Measurements from ENCODE around the gene SLC25A47.

GRCh38 chr14:100313464-100314230 is 9.5 kb upstream of the SLC25A47 start:
- TF ChIP-seq TEAD4 (CRISPR knock-in tag; IDR thresholded peaks at IDR 0.05) (no peak), CTCF (IDR thresholded peaks at IDR 0.05) (no peak), NR3C1 (CRISPR knock-in tag; conservative IDR thresholded peaks at IDR 0.05; ENCODE audit: low read depth) (no peak), SP1 (CRISPR knock-in tag; conservative IDR thresholded peaks at IDR 0.05) (no peak), CREB1 (CRISPR knock-in tag; IDR thresholded peaks at IDR 0.05) (no peak)
- TF ChIP-seq, protein P1, sequence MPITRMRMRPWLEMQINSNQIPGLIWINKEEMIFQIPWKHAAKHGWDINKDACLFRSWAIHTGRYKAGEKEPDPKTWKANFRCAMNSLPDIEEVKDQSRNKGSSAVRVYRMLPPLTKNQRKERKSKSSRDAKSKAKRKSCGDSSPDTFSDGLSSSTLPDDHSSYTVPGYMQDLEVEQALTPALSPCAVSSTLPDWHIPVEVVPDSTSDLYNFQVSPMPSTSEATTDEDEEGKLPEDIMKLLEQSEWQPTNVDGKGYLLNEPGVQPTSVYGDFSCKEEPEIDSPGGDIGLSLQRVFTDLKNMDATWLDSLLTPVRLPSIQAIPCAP (CRISPR knock-in tag; IDR thresholded peaks at IDR 0.05) = no peak
- TF ChIP-seq, protein P2, sequence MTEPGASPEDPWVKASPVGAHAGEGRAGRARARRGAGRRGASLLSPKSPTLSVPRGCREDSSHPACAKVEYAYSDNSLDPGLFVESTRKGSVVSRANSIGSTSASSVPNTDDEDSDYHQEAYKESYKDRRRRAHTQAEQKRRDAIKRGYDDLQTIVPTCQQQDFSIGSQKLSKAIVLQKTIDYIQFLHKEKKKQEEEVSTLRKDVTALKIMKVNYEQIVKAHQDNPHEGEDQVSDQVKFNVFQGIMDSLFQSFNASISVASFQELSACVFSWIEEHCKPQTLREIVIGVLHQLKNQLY (CRISPR knock-in tag; IDR thresholded peaks at IDR 0.05) = no peak
- TF ChIP-seq, protein P3, sequence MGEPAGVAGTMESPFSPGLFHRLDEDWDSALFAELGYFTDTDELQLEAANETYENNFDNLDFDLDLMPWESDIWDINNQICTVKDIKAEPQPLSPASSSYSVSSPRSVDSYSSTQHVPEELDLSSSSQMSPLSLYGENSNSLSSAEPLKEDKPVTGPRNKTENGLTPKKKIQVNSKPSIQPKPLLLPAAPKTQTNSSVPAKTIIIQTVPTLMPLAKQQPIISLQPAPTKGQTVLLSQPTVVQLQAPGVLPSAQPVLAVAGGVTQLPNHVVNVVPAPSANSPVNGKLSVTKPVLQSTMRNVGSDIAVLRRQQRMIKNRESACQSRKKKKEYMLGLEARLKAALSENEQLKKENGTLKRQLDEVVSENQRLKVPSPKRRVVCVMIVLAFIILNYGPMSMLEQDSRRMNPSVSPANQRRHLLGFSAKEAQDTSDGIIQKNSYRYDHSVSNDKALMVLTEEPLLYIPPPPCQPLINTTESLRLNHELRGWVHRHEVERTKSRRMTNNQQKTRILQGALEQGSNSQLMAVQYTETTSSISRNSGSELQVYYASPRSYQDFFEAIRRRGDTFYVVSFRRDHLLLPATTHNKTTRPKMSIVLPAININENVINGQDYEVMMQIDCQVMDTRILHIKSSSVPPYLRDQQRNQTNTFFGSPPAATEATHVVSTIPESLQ (CRISPR knock-in tag; IDR thresholded peaks at IDR 0.05) = no peak
- TF ChIP-seq, protein P4, sequence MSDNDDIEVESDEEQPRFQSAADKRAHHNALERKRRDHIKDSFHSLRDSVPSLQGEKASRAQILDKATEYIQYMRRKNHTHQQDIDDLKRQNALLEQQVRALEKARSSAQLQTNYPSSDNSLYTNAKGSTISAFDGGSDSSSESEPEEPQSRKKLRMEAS (CRISPR knock-in tag; IDR thresholded peaks at IDR 0.05) = no peak
